Measurements from ENCODE around the gene SURF2.

GRCh38 chr9:133332381-133332730, 24.0 kb upstream of the SURF2 start:
- TF ChIP-seq CTCF (IDR thresholded peaks at IDR 0.05) (no peak), POLR2AphosphoS5 (IDR thresholded peaks at IDR 0.05) (no peak)

All from sigmoid colon (tissue), 4 donors.